Measurements from ENCODE around the gene MEI1. TPM values are rescaled to one million over a fixed set of nuclear protein-coding genes. Genes with fewer than 3 reads are reported as not detected.
A peak's percentile ranks its signal among the peaks of the same experiment; 100 is the strongest.

The MEI1 gene
- total RNA-seq, 4 donors from 2014 or later = 0.29 TPM; not detected in 3

DNA sequence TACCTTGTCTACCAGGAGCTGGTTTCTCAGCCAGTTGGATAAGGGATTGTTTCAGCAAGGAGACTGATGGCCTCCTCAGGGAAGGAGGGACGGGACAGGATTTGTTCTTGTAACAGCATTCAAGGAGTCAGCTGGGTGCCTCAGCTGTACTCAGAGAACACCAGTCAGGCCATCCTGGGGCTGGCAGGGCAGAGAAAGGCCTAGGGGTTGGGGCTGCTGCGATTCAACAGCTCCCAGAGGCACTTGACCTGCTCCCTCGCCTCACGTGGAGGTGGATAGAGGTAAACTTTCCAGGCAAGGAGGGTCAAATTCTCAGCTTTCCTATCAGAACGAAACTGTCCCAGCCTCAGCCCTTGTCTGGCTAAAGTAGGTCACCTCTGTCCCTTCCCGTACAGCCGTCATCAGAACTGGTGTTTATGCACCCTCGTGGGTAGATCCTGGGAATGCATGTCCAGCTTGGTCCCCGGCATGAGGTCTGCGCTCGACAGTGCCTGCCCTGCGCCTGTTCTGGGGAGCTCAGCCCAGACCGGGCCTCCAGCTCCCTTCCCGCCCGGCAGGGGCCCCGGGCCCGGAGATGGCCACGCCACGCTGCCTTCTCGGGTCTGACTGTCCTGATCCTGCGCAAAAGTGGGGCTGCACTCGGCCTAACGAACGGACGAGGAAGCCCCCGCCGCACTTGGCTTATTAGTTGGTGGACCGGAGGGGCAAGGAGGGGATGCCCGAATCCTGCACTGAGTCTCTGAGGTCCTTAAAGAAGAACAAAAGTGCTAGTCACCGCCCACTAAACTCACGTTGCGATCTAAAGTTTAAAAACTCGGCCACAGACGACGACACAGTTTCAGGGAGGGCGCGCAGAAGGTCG lies 100.4 kb downstream of the MEI1 start:
- TF ChIP-seq POLR2A (IDR thresholded peaks at IDR 0.05) (no peak), CTCF (IDR thresholded peaks at IDR 0.05 in 4 of 5, conservative IDR thresholded peaks at IDR 0.05 in 1 of 5) (peak in 1 of 5 experiments; percentile 18)
- Histone ChIP-seq H3K9me3 (no peaks in the 10 kb centered on the region), H3K4me3 (peak overlapping the region; percentile 72 to 95 (median 86)), H3K27ac (peak overlapping the region; percentile 94 to 99 (median 96)), H3K27me3 (no peaks in the 10 kb centered on the region), H3K4me1 (peaks cover 19 to 21% of the 10 kb centered on the region in 2 donors), H3K36me3 (no peaks in the 10 kb centered on the region)
- intact Hi-C loops (cut with DNase I; ENCODE audit: low total_unique reads) = loop anchor here (2.0 to 5.0 kb wide), 3 partner anchors 33 to 58 kb away; partner anchors contain the start of gene SREBF2
- DNase-seq (peak; percentile 24 to 48), ATAC-seq (peak; percentile 68 to 74)
- in situ Hi-C loops (cut with MboI; ENCODE audit: low sequenced_read_pairs in 4 of 4) = no loop called here

GRCh38 chr22:41800348-41801146 lies 101.2 kb downstream of the MEI1 start, which contains the start of gene CCDC134:
Gene CCDC134, plus strand, starts transcription at chr22:41800679. Its CDS starts 8,212 bp downstream, at chr22:41808891.
- H3K36me3 ChIP-seq = no peaks in the 10 kb centered on the region
- in situ Hi-C loops (cut with MboI; ENCODE audit: low sequenced_read_pairs in 4 of 4) = no loop called here
- H3K27me3 ChIP-seq = no peaks in the 10 kb centered on the region
- ATAC-seq (peak; percentile 89 to 91), DNase-seq (peak; percentile 80 to 89)
- intact Hi-C loops (cut with DNase I; ENCODE audit: low total_unique reads) = loop anchor here (2.0 to 5.0 kb wide), 3 partner anchors 32 to 57 kb away; partner anchors contain the start of gene SREBF2
- peaks cover 19 to 21% of the 10 kb centered on the region in 2 donors for H3K4me1 ChIP-seq
- TF ChIP-seq CTCF (IDR thresholded peaks at IDR 0.05 in 4 of 5, conservative IDR thresholded peaks at IDR 0.05 in 1 of 5) (no peak), POLR2A (IDR thresholded peaks at IDR 0.05) (peak; percentile 65 to 79)
- H3K9me3 ChIP-seq = no peaks in the 10 kb centered on the region
- H3K4me3 ChIP-seq = peak within 1 kb of the TSS; percentile 72 to 95 (median 86)
- peak within 1 kb of the TSS; percentile 94 to 99 (median 96) for H3K27ac ChIP-seq

DNA sequence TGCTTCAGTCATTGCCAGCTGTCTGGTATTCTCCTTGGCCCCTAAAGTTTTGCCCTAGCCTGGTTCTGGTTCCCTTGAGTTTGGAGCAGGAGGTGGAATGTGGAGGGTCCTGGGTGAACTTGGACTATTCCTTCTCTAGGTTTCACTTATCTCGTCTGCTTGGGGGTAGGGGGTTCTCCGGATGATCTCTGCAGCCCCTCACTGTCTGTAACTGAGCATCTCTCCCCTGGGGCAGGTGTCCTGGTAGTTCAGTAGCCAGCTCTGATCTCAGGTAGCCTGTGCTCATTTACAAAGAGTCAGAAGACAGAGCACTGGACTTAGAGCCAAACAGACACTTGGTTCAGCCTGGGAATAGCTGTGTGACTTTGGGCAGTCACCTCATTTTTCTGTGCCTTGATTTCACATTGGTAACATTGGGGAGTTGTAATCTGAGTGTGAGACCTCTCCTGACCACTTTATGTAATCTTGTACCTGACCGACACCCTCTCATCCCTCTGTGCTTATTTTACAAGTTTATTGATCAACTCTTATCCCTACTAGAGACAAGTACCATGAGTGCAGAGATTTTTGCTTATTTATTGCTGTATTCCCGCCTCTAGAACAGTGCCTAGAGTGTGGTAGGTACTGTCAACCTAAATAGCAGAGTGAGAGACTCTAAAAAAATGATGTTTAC lies 102.0 kb downstream of the MEI1 start:
- in situ Hi-C loops (cut with MboI; ENCODE audit: low sequenced_read_pairs in 4 of 4) (no loop called here), intact Hi-C loops (cut with DNase I; ENCODE audit: low total_unique reads) (loop anchor here (2.0 to 5.0 kb wide), 3 partner anchors 32 to 56 kb away; partner anchors contain the start of gene SREBF2)
- no peak for ATAC-seq
- H3K27ac ChIP-seq = peak overlapping the region; percentile 94 to 99 (median 96)
- DNase-seq = no peak
- TF ChIP-seq CTCF (IDR thresholded peaks at IDR 0.05 in 4 of 5, conservative IDR thresholded peaks at IDR 0.05 in 1 of 5) (no peak), POLR2A (IDR thresholded peaks at IDR 0.05) (no peak)
- H3K9me3 ChIP-seq = no peaks in the 10 kb centered on the region
- no peaks in the 10 kb centered on the region for H3K27me3 ChIP-seq
- H3K4me1 ChIP-seq = peaks cover 19 to 21% of the 10 kb centered on the region in 2 donors
- H3K36me3 ChIP-seq = no peaks in the 10 kb centered on the region
- peak overlapping the region; percentile 72 to 95 (median 86) for H3K4me3 ChIP-seq

DNA sequence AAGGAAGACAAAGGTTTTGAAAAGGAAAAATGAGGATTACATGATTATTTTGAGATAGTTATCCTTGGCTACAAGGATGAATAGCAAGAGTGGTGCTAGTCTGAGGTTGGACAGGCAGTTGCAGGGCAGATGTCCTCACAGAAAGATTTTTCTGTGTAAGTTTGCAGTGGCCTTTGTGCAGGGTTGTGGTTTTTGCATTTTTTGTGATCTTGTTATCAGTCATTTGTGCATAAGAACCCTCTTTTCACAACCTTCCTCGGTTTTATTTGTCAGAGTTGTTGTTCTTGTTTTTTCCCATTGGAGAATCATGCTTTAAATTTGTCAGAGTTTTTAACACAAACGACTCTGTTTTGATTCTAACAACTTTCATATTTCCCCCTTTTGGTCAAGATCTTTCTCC lies 102.6 kb downstream of the MEI1 start:
- H3K4me1 ChIP-seq = peaks cover 19 to 21% of the 10 kb centered on the region in 2 donors
- peak overlapping the region in 3 of 4 donors; percentile 72 to 87 (median 84) for H3K4me3 ChIP-seq
- H3K36me3 ChIP-seq = no peaks in the 10 kb centered on the region
- in situ Hi-C loops (cut with MboI; ENCODE audit: low sequenced_read_pairs in 4 of 4) = no loop called here
- intact Hi-C loops (cut with DNase I; ENCODE audit: low total_unique reads) = loop anchor here (2.0 to 5.0 kb wide), 3 partner anchors 31 to 55 kb away; partner anchors contain the start of gene SREBF2
- ATAC-seq (no peak), DNase-seq (no peak)
- peak overlapping the region in 1 of 4 donors; percentile 96 for H3K27ac ChIP-seq
- no peaks in the 10 kb centered on the region for H3K9me3 ChIP-seq
- no peak for TF ChIP-seq CTCF (IDR thresholded peaks at IDR 0.05 in 4 of 5, conservative IDR thresholded peaks at IDR 0.05 in 1 of 5)
- no peak for TF ChIP-seq POLR2A (IDR thresholded peaks at IDR 0.05)
- no peaks in the 10 kb centered on the region for H3K27me3 ChIP-seq

Data from gastrocnemius medialis (tissue), 4 donors.